WTC11 (cell line): Measurements from ENCODE around the gene METRN.

Experiments used
- CTCF ChIP-seq: fragments of 200-600 bp; IDR thresholded peaks from 2 replicates; pipeline ENCODE4 v1.8.0; 2022; ENCODE audit warnings: antibody characterized with exemption
- E2F1 ChIP-seq: sonication (generic); formaldehyde crosslinking; IDR thresholded peaks from 2 replicates; pipeline ENCODE4 v1.8.0; 2022; ENCODE audit warnings: mild to moderate bottlenecking, missing genetic modification reagents
- ESRRA ChIP-seq: sonication (generic); formaldehyde crosslinking; IDR thresholded peaks from 2 replicates; pipeline ENCODE4 v1.8.1; 2022; ENCODE audit warnings: mild to moderate bottlenecking, missing genetic modification reagents, borderline replicate concordance
- IRF1 ChIP-seq: sonication (generic); formaldehyde crosslinking; IDR thresholded peaks from 2 replicates; pipeline ENCODE4 v1.8.0; 2023; ENCODE audit warnings: missing genetic modification reagents
- JUN ChIP-seq: sonication (generic); formaldehyde crosslinking; IDR thresholded peaks from 2 replicates; pipeline ENCODE4 v1.8.0; 2023; ENCODE audit warnings: mild to moderate bottlenecking, missing genetic modification reagents
- MLX ChIP-seq: sonication (generic); formaldehyde crosslinking; IDR thresholded peaks from 2 replicates; pipeline ENCODE4 v1.8.1; 2023; ENCODE audit warnings: mild to moderate bottlenecking, missing genetic modification reagents, moderate library complexity
- SMAD3 ChIP-seq: sonication (generic); formaldehyde crosslinking; IDR thresholded peaks from 2 replicates; pipeline ENCODE4 v1.8.0; 2022; ENCODE audit warnings: missing genetic modification reagents, mild to moderate bottlenecking, borderline replicate concordance

- TF ChIP-seq SMAD3 (CRISPR knock-in tag) = no peak
- no peak; the same call in 1 of the 2 replicates for TF ChIP-seq E2F1 (CRISPR knock-in tag)
- TF ChIP-seq CTCF = no peak
- no peak for TF ChIP-seq JUN (CRISPR knock-in tag)
- TF ChIP-seq ESRRA (CRISPR knock-in tag) = no peak
- TF ChIP-seq IRF1 (CRISPR knock-in tag) = no peak
- no peak for TF ChIP-seq MLX (CRISPR knock-in tag)
These were observed 7.0 kb downstream of the METRN start for GRCh38 chr16:721765-722540.
